A673 (cell line): ENCODE results near the gene WDFY4. TPM values are rescaled to one million over a fixed set of nuclear protein-coding genes. Genes with fewer than 3 reads are reported as not detected.

Experiments
- BruUV-seq: library from RNA; stranded (reverse); fragments of 400-500 nt; replicated peaks from 2 replicates; lab custom pipeline; 2021; lab: Mats Ljungman, UMichigan
- CTCF ChIA-PET: fragments of 300-600 bp; sonication (Branson Sonifier 250); formaldehyde crosslinking; loops from one replicate; lab custom pipeline; 2022; ENCODE audit warnings: antibody characterized with exemption; lab: Charles Lee
- POLR2A ChIA-PET: fragments of 300-600 bp; sonication (Branson Sonifier 250); formaldehyde crosslinking; loops from one replicate; lab custom pipeline; 2022; ENCODE audit warnings: antibody characterized with exemption; ENCODE audit not compliant: low non-redundant PET; lab: Charles Lee
- DNase-seq: peaks from one replicate; pipeline ENCODE4 v3.0.0-alpha.2; 2015; ENCODE audit warnings: low spot score
- H3K27ac ChIP-seq: fragments of 200-600 bp; sonication (generic); 2 replicates; pipeline ENCODE4 v1.5.1; 2016; ENCODE audit warnings: mixed run types, low read depth, mild to moderate bottlenecking, mixed read lengths, antibody characterized with exemption, low read length; ENCODE audit not compliant: poor library complexity, severe bottlenecking
- H3K27me3 ChIP-seq: fragments of 200-600 bp; sonication (generic); replicated peaks from 2 replicates; pipeline ENCODE4 v1.6.1; 2017; ENCODE audit warnings: mixed run types, low read depth, mild to moderate bottlenecking, mixed read lengths, antibody characterized with exemption, low read length; ENCODE audit not compliant: insufficient read depth, poor library complexity
- H3K36me3 ChIP-seq: fragments of 200-600 bp; sonication (generic); 2 replicates; pipeline ENCODE4 v1.6.1; 2016; ENCODE audit warnings: mixed run types, mild to moderate bottlenecking, mixed read lengths, antibody characterized with exemption, low read length; ENCODE audit not compliant: insufficient read depth, poor library complexity, severe bottlenecking
- H3K4me1 ChIP-seq: fragments of 200-600 bp; sonication (generic); 2 replicates; pipeline ENCODE4 v1.6.1; 2017; ENCODE audit warnings: mixed run types, mild to moderate bottlenecking, mixed read lengths, antibody characterized with exemption, low read length; ENCODE audit not compliant: insufficient read depth, poor library complexity, severe bottlenecking
- H3K4me3 ChIP-seq: fragments of 200-600 bp; sonication (generic); 2 replicates; pipeline ENCODE4 v1.5.1; 2016; ENCODE audit warnings: low read depth, mixed run types, mild to moderate bottlenecking, mixed read lengths, low read length; ENCODE audit not compliant: poor library complexity, severe bottlenecking
- H3K9me3 ChIP-seq: fragments of 200-600 bp; sonication (generic); 2 replicates; pipeline ENCODE4 v1.6.1; 2016; ENCODE audit warnings: mixed run types, low read depth, mild to moderate bottlenecking, mixed read lengths, antibody characterized with exemption, low read length; ENCODE audit not compliant: poor library complexity, severe bottlenecking
- CTCF ChIP-seq: fragments of 300-800, 200-600 bp; sonication (generic); conservative IDR thresholded peaks from 2 replicates; pipeline ENCODE4 v1.5.1; 2017; ENCODE audit warnings: low read depth, mild to moderate bottlenecking, antibody characterized with exemption, low read length, moderate library complexity, mixed read lengths
- EZH2 ChIP-seq: fragments of 200-600 bp; sonication (generic); IDR thresholded peaks from 2 replicates; pipeline ENCODE4 v1.6.1; 2017; ENCODE audit warnings: borderline replicate concordance, low read depth, mild to moderate bottlenecking, mixed read lengths, antibody characterized with exemption, low read length; ENCODE audit not compliant: poor library complexity, severe bottlenecking
- intact Hi-C: fragments of 100-400 bp; cut with micrococcal nuclease; formaldehyde crosslinking; loops from one replicate; pipeline ENCODE4 v1.10.0; 2022; ENCODE audit not compliant: unreplicated experiment
- total RNA-seq: library from RNA; stranded (reverse); gene quantifications from 2 replicates; pipeline ENCODE4 v1.2.3, GENCODE V29; 2021

WDFY4 gene
- total RNA-seq, 1 experiment from 2014 or later = not detected

- Histone ChIP-seq H3K36me3 (no peaks in the 10 kb centered on the region), H3K4me1 (no peaks in the 10 kb centered on the region), H3K27me3 (no peaks in the 10 kb centered on the region), H3K9me3 (no peaks in the 10 kb centered on the region), H3K27ac (no peak overlapping the region), H3K4me3 (no peak overlapping the region)
- CTCF ChIA-PET = no interaction called here
- DNase-seq = no peak
- no TSS peak for BruUV-seq
- TF ChIP-seq EZH2 = no peak
- TF ChIP-seq CTCF = no peak
- POLR2A ChIA-PET = no interaction called here
- intact Hi-C loops = no loop called here
Measured at GRCh38 chr10:49008505-49009198, 324.0 kb downstream of the WDFY4 start.

DNA sequence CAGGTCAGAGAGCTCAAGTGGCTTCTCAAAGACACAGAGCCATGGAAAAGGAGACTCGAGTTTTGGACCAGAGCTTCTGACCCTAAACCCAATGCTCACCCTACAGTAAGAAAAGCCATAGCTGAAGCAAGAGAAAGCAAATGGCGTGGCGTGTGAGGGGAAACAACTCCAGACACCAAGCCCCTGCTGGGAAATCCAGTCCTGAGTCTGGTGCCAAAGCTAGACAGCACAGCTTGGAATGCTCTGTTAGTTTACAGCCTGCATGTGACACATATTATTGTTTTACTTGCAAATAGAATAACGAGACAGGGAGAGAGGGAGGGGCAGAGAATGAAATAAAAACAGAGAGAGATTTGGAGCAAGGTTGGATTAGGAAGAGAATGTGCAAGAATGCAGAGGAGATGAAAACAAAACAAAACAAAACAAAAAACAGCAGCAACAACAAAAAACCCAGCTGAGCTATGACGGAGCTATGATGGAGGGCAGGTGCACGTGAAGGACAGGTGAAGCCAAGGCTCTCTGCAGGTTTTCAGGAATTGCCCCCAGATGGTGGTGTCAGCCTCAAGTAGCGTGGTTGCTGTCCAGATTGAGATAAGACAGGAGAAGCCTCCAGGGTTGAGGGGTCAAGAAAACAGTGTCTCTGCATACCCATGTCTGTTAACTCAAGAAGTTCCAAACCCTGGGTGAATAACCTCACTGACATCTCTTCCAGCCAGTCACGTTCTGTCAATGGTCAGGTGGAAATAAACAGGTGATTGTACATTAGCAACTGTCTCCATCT lies 324.7 kb downstream of the WDFY4 start:
- Histone ChIP-seq H3K36me3 (no peaks in the 10 kb centered on the region), H3K27ac (no peak overlapping the region), H3K9me3 (no peaks in the 10 kb centered on the region), H3K4me3 (no peak overlapping the region), H3K27me3 (no peaks in the 10 kb centered on the region), H3K4me1 (no peaks in the 10 kb centered on the region)
- BruUV-seq = no TSS peak
- POLR2A ChIA-PET = no interaction called here
- CTCF ChIA-PET = no interaction called here
- TF ChIP-seq EZH2 (no peak), CTCF (no peak)
- intact Hi-C loops = no loop called here
- no peak for DNase-seq

DNA sequence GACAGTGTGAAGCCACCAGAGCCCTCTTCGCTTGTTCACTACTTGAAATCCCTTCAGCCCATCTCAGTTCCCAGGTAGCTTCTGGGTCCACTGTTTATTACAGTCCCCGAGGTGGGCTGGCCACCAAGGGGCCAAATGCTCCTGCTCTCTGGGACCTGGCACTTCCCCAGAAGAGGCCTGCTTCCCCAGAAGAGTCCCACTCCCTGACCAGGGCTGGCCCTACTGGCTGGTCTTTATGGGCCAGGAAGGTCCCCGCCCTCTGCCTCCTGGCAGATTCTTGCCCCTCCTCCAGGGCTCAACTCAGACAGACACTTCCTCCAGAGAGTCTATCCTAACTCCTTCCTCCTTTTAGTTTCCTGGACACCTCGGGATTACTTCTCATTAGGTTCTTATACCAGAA lies 325.6 kb downstream of the WDFY4 start:
- Histone ChIP-seq H3K27me3 (no peaks in the 10 kb centered on the region), H3K4me3 (no peak overlapping the region), H3K27ac (no peak overlapping the region), H3K36me3 (no peaks in the 10 kb centered on the region), H3K4me1 (no peaks in the 10 kb centered on the region), H3K9me3 (no peaks in the 10 kb centered on the region)
- TF ChIP-seq EZH2 (no peak), CTCF (no peak)
- intact Hi-C loops = no loop called here
- CTCF ChIA-PET = no interaction called here
- BruUV-seq = no TSS peak
- DNase-seq = no peak
- POLR2A ChIA-PET = no interaction called here
